HG03432 (cell line): Measurements from ENCODE around the gene POU3F4.

Experiments used
- ATAC-seq: cut with Tn5 transposase; IDR thresholded peaks from one replicate; pipeline ENCODE4 v1.9.1; 2021; ENCODE audit warnings: mild to moderate bottlenecking, moderate library complexity; ENCODE audit not compliant: unreplicated experiment

Gene POU3F4

GRCh38 chrX:83508006-83508405 is at the start of gene POU3F4:
Gene POU3F4, plus strand, starts transcription at chrX:83508290. Its CDS starts 35 bp downstream, at chrX:83508325.
- ATAC-seq = no peak

DNA sequence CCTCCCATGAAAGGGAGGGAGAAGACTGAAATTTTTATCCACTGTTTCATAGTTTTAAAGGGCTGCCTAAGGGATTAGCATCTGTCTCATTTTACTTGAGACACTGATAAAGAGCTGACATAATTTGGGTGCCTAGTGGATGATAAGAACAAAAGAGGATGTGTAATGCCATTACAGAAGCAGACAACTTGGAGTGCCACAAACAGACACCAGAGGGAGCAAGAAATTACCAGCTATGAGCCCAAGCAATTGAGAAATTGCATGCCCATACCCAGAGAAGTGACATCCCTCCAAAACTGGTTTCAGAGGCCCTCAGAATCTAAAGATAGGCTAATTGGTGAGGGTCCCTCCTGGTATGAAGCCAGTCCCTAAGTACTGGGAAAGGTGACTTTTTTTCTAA is 38.5 kb upstream of the POU3F4 start:
- peak; percentile 94 for ATAC-seq

- no peak for ATAC-seq
Measured at GRCh38 chrX:83495898-83496297, 12.2 kb upstream of the POU3F4 start.

- ATAC-seq = no peak
Measured at GRCh38 chrX:83501003-83501402, 7.1 kb upstream of the POU3F4 start.

GRCh38 chrX:83501530-83501929 is 6.6 kb upstream of the POU3F4 start:
- ATAC-seq = no peak

GRCh38 chrX:83504721-83505479 is 3.2 kb upstream of the POU3F4 start:
- no peak for ATAC-seq

- no peak for ATAC-seq
Measured at GRCh38 chrX:83508526-83509253, 600 bp downstream of the POU3F4 start.

DNA sequence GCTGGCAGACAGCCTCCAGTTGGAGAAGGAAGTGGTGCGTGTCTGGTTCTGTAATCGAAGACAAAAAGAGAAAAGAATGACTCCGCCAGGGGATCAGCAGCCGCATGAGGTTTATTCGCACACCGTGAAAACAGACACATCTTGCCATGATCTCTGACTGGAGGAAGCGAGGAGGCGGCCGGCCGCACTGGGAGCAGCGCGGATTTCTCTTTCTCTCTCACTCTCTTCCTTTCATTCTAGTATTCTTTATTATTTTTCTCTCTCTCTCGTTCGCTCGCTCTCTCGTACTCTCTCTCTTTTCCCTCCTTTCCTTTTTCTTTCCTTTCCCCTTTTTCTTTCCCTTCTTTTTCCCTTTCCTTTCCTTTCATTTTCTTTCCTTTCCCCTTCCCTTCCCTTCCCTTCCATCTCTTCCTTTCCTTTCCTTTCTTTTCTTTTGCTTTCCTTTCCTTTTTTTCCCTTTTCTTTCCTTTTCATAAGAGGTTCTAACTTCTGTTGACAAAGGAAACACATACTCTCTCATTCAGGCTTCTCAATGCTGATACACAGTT is 1.2 kb downstream of the POU3F4 start:
- no peak for ATAC-seq

GRCh38 chrX:83510510-83511062 is 2.5 kb downstream of the POU3F4 start:
- ATAC-seq = no peak

DNA sequence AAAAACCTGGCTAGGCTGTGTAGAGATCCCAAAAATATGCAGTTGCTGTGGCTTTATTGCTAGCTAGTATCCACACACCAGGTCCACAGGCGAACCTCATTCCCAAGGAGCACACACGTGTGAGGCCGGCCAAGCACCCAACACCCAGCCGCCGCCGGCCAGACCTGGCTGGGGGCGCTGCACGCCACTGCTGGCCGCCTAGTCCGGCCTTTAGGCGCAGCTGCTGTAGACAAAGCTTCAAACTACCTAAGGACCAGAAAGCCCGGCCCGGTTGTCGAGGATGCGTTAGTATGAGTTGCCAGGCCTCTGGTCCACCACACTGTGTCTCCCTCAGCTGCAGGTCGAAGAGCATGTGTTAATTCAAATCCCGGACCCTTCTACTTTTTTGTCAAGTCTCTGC is 3.1 kb downstream of the POU3F4 start:
- no peak for ATAC-seq

DNA sequence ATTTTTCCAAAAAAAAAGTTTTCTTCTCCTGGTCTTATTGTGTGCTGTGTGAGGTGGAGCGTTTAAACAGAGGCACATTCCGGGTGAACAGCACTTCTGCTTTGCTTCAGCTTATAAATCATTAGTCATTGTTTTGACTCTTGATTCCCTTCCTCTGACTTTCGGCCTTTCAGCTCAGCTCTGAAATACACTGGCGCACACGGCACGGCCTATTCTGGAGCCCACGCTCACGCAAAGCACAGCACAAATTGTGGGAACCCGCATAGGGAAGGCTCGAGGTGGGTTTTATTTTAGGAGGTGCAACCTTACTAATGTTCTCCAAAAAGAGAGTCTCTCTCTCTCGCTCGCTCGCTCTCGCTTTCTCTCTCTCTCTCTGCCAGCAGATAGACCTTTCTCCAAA is 4.0 kb downstream of the POU3F4 start:
- no peak for ATAC-seq

- ATAC-seq = no peak
Measured at GRCh38 chrX:83516597-83516996, 8.5 kb downstream of the POU3F4 start.

GRCh38 chrX:83521905-83522304 is 13.8 kb downstream of the POU3F4 start:
- no peak for ATAC-seq

DNA sequence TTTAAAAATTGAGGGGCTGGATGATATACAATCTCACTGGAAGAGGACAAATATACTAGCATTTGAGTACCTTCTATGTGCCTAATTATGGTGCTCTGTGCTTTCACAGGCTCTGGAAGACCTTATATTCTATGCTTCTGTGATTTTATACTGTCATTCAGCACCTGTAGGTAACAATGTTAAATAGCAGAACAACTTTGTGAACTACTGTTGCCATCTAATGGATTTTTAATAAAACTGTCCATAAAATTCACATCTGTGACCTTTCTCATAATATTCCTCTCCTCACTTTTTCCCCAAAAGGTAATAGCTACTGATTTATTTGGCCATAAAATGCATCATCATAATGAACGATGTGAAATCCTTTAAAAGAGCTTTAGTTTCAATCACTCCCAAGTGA is 21.9 kb downstream of the POU3F4 start:
- ATAC-seq = no peak

DNA sequence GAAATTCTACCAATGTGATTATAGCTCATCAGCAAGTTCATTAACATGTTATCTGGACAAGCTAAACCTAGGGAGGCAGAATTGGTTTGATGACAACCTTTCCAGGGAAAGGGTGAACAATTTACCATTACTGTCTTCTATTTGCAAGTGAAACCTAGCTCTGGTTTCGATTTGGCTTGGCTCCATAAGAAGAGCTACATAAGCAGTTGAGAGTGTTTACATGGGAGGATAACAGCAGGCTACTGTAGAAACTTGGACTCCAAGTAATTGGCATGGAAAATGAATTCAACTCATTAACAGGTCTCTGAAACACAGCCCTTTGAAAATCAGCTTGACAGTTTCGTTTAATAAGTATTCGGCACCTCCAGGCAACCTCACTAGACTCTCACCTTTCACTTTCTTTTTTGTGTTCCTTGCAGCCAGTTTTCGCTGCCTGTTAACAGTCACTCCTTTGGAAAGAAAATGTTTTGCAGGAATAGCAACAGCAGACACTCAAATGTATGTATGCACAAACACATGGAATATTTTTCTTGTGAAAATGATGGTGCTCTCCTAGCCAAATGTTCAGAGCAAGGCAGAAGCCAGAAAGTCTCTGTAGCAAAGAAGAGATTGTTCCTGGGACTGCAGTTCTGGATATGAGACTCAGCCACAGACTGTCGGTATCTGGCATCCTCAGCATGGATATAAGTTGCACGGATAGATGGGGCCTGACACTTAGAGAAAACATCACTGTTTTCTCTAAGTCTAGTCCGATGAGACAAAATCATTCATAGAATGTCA is 27.5 kb downstream of the POU3F4 start:
- ATAC-seq = peak; percentile 88
